Measurements from ENCODE around the gene ATXN7L3. TPM values are rescaled to one million over a fixed set of nuclear protein-coding genes. Genes with fewer than 3 reads are reported as not detected.

ATXN7L3 gene
- total and polyA plus RNA-seq, 10 of the 15 experiments (the other 5 are each of a cell fraction or from before 2014, with no cell fraction given): 0.71 to 78.7 (median 32.7) TPM

DNA sequence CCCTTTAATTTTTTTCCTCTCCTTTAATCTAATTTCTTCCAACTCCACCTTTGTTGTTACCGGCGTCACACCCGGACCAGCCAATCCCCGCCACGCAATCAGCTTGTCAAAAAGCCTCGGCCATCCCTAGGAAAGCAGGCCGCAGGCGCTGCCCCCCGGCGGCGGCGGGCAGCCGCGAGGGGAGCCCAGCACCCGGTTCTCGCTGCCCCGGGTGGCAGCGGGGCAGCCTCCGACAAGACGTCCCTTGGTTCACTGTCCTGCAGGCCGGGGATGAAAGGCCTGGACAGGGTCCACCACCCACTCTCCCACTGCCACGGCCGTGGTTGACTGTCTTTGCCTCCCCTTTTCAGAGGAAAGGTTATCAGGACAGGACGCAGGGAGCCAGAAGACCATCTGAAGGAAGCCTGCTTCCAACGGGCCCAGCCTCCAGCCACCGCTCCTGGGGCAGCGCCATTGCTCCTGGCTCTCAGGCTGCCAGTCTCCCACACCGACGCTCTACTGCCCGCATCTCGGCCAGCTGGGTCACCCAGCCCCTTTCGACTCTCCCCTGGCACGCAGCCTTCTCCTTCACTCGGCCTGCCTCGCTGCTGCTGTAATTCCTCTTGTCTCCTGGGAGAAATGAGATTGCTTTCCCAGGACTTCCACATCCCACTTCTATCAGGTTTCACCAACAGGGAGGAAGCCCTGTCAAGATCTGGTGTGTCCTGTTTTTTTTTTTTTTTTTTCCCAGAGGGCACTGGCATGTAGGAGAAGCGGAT is 22.6 kb upstream of the ATXN7L3 start (continued):
- TF ChIP-seq FOXK2 (IDR thresholded peaks at IDR 0.05) (no peak), CREM (IDR thresholded peaks at IDR 0.05; ENCODE audit: low read depth) (no peak), TAF1 (IDR thresholded peaks at IDR 0.05; ENCODE audit: borderline replicate concordance, low read depth, low read length) (no peak), HDGF (IDR thresholded peaks at IDR 0.05) (no peak), RFX5 (IDR thresholded peaks at IDR 0.05; ENCODE audit: low read depth, low read length) (0 out of 2 replicates have a peak, but pooled peaks have one; percentile 11), CEBPB (IDR thresholded peaks at IDR 0.05; ENCODE audit: borderline replicate concordance in 1 of 2, low read depth in 2 of 2, low read length in 2 of 2) (no peak), ETV6 (conservative IDR thresholded peaks at IDR 0.05 in 1 of 2, IDR thresholded peaks at IDR 0.05 in 1 of 2; ENCODE audit: borderline replicate concordance in 1 of 2, low read depth in 1 of 2) (no peak), DPF2 (IDR thresholded peaks at IDR 0.05) (0 out of 2 replicates have a peak, but pooled peaks have one; percentile 23), SMC3 (IDR thresholded peaks at IDR 0.05; ENCODE audit: borderline replicate concordance, low read length) (no peak), NFIC (IDR thresholded peaks at IDR 0.05; ENCODE audit: low read depth, low read length) (no peak), GATAD2B (conservative IDR thresholded peaks at IDR 0.05; ENCODE audit: low read depth) (peak; percentile 69; the same call in 1 of the 2 replicates), MEF2B (IDR thresholded peaks at IDR 0.05; ENCODE audit: partially characterized antibody, poor library complexity, severe bottlenecking) (no peak), CHD4 (IDR thresholded peaks at IDR 0.05) (no peak), NR2C1 (IDR thresholded peaks at IDR 0.05) (no peak)
- TF ChIP-seq, protein P1, sequence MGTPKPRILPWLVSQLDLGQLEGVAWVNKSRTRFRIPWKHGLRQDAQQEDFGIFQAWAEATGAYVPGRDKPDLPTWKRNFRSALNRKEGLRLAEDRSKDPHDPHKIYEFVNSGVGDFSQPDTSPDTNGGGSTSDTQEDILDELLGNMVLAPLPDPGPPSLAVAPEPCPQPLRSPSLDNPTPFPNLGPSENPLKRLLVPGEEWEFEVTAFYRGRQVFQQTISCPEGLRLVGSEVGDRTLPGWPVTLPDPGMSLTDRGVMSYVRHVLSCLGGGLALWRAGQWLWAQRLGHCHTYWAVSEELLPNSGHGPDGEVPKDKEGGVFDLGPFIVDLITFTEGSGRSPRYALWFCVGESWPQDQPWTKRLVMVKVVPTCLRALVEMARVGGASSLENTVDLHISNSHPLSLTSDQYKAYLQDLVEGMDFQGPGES (IDR thresholded peaks at IDR 0.05): no peak
- TF ChIP-seq, protein P2, sequence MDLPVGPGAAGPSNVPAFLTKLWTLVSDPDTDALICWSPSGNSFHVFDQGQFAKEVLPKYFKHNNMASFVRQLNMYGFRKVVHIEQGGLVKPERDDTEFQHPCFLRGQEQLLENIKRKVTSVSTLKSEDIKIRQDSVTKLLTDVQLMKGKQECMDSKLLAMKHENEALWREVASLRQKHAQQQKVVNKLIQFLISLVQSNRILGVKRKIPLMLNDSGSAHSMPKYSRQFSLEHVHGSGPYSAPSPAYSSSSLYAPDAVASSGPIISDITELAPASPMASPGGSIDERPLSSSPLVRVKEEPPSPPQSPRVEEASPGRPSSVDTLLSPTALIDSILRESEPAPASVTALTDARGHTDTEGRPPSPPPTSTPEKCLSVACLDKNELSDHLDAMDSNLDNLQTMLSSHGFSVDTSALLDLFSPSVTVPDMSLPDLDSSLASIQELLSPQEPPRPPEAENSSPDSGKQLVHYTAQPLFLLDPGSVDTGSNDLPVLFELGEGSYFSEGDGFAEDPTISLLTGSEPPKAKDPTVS (IDR thresholded peaks at IDR 0.05; ENCODE audit: low read depth, low read length): no peak
- TF ChIP-seq, protein P3, sequence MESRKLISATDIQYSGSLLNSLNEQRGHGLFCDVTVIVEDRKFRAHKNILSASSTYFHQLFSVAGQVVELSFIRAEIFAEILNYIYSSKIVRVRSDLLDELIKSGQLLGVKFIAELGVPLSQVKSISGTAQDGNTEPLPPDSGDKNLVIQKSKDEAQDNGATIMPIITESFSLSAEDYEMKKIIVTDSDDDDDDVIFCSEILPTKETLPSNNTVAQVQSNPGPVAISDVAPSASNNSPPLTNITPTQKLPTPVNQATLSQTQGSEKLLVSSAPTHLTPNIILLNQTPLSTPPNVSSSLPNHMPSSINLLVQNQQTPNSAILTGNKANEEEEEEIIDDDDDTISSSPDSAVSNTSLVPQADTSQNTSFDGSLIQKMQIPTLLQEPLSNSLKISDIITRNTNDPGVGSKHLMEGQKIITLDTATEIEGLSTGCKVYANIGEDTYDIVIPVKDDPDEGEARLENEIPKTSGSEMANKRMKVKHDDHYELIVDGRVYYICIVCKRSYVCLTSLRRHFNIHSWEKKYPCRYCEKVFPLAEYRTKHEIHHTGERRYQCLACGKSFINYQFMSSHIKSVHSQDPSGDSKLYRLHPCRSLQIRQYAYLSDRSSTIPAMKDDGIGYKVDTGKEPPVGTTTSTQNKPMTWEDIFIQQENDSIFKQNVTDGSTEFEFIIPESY (IDR thresholded peaks at IDR 0.05): peak; percentile 75; the same call in 1 of the 2 replicates
- TF ChIP-seq, protein P4, sequence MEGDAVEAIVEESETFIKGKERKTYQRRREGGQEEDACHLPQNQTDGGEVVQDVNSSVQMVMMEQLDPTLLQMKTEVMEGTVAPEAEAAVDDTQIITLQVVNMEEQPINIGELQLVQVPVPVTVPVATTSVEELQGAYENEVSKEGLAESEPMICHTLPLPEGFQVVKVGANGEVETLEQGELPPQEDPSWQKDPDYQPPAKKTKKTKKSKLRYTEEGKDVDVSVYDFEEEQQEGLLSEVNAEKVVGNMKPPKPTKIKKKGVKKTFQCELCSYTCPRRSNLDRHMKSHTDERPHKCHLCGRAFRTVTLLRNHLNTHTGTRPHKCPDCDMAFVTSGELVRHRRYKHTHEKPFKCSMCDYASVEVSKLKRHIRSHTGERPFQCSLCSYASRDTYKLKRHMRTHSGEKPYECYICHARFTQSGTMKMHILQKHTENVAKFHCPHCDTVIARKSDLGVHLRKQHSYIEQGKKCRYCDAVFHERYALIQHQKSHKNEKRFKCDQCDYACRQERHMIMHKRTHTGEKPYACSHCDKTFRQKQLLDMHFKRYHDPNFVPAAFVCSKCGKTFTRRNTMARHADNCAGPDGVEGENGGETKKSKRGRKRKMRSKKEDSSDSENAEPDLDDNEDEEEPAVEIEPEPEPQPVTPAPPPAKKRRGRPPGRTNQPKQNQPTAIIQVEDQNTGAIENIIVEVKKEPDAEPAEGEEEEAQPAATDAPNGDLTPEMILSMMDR (IDR thresholded peaks at IDR 0.05 in 2 of 3, conservative IDR thresholded peaks at IDR 0.05 in 1 of 3; ENCODE audit: control insufficient read depth in 2 of 3, extremely low read depth in 1 of 3, insufficient read depth in 1 of 3, low read depth in 3 of 3, low read length in 3 of 3): peak in 2 of 3 experiments; percentile 13 to 19; a peak in 2 of 6 replicates
- TF ChIP-seq, protein P5, sequence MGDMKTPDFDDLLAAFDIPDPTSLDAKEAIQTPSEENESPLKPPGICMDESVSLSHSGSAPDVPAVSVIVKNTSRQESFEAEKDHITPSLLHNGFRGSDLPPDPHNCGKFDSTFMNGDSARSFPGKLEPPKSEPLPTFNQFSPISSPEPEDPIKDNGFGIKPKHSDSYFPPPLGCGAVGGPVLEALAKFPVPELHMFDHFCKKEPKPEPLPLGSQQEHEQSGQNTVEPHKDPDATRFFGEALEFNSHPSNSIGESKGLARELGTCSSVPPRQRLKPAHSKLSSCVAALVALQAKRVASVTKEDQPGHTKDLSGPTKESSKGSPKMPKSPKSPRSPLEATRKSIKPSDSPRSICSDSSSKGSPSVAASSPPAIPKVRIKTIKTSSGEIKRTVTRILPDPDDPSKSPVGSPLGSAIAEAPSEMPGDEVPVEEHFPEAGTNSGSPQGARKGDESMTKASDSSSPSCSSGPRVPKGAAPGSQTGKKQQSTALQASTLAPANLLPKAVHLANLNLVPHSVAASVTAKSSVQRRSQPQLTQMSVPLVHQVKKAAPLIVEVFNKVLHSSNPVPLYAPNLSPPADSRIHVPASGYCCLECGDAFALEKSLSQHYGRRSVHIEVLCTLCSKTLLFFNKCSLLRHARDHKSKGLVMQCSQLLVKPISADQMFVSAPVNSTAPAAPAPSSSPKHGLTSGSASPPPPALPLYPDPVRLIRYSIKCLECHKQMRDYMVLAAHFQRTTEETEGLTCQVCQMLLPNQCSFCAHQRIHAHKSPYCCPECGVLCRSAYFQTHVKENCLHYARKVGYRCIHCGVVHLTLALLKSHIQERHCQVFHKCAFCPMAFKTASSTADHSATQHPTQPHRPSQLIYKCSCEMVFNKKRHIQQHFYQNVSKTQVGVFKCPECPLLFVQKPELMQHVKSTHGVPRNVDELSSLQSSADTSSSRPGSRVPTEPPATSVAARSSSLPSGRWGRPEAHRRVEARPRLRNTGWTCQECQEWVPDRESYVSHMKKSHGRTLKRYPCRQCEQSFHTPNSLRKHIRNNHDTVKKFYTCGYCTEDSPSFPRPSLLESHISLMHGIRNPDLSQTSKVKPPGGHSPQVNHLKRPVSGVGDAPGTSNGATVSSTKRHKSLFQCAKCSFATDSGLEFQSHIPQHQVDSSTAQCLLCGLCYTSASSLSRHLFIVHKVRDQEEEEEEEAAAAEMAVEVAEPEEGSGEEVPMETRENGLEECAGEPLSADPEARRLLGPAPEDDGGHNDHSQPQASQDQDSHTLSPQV (IDR thresholded peaks at IDR 0.05): no peak
